GM19328 (cell line): ENCODE data around the gene FOXB1.

ENCODE experiments used
- ATAC-seq: cut with Tn5 transposase; IDR thresholded peaks from one replicate; pipeline ENCODE4 v1.9.1; 2021; ENCODE audit warnings: mild to moderate bottlenecking, moderate library complexity; ENCODE audit not compliant: unreplicated experiment

FOXB1 gene

DNA sequence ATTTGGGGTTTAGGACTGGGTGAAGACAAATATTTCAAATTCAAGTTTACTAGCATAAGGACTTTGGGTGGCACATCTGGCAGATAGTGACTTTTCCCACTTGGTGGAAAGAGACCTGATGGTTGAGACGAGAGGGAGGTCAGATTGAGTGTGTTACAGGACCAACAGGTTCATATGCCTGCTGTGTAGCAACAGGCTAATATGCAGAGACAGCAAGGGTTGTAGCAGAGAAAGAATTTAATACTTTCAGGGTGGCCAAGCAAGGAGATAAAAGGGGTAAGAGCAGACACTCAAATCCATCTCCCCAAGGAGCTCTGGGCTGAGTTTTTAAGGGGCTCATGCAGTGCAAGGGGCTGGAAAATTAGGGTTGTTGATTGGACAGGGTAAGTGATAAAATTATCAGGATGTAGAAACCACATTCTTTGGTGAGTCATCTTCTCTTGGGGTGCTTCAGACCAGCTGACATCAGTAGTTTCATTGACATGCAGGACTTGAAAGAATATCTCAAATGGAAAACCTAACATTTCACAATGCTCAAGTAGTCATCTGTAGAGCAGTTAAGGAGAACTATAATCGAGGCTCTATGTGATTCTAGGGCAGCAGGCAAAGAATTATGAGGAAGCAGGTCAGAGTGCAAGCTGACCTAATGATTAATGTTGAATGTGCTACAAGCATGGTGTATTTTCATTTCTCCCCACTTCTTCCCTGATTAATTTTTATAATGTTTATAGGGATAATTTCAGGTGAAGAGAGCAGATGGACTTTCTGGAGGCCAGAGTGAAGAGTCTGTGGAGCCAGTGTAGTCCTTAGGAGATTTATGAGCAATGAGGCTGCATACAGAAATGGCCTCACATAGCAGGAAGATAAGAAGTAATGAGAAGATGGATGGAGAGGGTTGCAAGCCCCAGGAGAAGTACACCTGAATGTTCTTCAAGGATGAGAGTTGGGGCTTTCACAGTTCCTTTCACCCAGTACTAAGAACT, 13.7 kb downstream of the FOXB1 start:
- ATAC-seq, result no peak

DNA sequence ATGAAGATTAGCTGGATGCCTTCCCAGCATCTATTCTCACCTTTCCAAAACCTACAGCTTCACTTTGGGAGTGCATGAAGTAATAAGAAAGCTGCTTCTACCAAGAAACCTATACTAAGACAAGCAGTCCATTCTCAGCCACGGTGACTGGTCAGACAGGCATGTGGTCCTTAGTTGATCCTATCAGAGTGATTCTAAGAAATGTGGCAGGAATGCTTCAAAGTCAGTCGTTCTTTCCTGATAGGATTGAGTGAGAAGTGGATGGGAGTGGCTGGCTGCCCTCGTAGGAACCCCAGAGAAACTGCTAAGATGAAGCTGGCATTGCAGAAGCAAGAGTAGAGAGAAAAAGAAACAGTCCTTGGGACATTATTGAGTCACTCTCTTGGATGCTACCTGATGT, 16.6 kb downstream of the FOXB1 start:
- ATAC-seq, result no peak

DNA sequence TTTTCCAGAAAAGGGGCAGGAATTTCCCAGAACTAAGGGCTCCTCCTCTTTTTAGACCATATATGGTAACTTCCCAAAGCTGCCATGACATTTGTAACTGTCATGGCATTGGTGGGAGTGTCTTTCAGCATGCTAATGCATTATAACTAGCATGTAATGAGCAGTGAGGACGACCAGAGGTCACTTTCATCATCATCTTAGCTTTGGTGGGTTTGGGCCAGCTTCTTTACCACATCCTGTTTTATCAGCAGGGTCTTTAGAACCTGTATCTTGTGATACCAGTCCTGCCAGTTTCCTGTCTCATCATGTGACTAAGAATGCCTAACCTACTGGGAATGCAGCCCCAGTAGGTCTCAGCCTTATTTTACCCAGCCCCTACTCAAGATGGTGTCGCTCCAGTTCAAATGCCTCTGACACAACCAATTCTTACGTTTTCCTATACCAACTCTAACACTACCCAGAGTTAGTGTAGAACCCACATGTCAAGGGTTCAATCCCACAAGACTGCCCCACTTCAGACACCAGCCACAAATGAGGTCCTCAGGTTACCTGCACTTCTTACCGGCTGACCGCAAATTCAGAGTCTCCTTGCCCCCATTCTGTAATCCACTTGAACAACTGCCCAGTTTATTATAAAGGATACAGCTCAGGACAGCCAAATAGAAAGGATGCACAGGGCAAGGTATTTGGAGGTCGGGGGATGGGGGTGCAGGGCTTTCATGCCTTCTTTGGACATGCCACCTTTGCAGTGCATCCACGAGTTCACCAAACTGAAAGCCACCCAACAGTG, 17.7 kb downstream of the FOXB1 start:
- no peak for ATAC-seq

DNA sequence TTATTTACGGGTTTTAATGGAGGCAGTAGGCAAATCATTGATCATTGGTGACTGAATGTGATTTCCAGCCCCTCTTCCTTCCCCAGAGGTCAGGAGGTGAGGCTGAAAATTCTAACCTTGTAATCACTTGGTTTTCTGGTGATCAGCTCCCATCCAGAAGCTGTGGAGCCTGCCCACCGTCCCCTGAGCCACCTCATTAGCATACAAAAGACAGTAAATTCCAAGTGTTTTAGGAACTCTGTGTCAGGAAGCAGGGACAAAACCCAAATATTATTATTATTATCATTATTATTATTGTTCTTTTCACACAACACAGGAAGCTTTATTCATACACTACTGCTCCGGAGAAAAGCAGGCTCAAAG, 18.2 kb downstream of the FOXB1 start:
- ATAC-seq, result no peak

DNA sequence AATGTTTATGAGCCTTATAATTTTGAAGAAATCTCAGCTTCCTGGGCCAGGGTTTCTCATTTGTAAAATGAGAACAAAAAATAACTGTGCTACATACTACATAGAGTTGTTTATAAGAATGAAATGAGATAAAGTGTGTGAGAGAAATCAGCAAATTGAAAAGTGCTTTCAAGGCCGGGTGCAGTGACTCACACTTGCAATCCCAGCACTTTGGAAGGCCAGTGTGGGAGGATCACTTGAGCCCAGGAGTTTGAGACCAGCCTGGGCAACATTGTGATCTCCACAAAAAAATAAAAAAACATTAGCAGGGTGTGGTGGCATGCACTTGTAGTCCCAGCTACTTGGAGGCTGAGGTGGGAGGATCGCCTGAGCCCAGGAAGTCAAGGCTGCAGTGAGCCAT, 22.4 kb downstream of the FOXB1 start:
- ATAC-seq, result no peak

DNA sequence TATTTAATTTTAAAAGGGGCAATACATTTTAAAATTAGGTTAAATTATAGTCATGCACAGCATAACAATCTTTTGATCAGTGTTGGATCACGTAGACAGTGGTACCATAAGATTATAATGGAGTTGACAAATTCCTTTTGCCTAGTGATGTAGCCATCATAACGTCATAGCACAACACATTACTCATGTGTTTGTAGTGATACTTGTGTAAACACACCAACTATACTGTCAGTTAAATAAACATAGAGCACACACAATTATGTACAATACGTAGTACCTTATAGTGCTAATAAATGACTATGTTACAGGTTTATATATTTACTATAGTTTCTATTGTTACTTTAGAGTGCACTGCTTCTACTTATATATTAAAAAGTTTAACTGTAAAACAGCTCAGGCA, 31.2 kb downstream of the FOXB1 start:
- no peak for ATAC-seq

DNA sequence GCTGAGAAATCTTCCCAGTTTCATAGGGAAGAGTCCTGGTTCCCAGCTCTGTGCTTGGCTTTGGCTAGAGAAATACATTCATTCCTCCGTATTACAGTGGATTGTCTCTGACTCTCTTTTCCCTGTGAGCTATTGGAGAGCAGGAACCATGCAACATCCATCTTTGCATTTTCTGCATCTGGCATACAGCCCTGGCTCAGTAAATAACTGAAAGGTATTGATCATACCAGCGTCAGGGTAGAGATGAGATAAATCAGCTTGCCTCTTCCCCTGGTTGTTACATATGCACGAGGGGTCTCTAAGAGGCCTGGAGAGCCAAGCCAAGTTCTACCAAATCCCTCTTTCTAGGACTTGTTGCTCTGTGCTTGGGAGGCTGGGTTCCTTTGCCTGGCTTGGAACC, 35.2 kb downstream of the FOXB1 start:
- ATAC-seq, result no peak

DNA sequence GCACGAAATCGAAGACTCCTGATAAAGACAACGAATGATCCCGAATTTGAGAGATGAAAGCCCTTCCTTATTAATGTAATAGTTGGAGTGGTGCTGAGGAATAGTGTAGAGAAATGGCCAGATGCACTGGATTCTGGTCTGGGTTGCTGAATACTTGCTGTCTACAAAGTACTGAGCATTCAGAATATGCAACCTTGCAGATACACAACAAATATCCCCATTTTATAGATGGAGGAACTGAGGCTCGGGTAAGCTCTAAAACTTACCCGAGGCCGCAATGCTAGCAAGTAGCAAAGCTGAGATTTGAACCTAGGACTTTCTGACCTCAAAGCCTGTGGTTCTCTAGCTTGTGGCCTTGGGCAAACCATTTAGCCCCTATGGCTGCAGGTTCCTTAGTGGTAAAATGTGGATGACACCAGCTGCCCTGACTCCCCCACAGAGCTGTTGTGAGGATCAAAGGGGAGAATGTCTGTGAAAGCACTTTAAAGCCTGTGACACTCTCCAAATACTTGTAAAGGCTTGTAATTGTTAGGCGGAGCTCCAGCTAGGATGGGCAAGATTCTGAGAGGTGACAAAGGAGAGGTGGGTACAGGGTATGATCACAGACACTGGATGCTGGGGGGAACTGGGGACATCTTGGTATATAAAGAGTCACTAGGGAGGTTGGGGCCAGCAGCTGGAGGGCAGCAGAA, 39.8 kb downstream of the FOXB1 start:
- ATAC-seq, result no peak

DNA sequence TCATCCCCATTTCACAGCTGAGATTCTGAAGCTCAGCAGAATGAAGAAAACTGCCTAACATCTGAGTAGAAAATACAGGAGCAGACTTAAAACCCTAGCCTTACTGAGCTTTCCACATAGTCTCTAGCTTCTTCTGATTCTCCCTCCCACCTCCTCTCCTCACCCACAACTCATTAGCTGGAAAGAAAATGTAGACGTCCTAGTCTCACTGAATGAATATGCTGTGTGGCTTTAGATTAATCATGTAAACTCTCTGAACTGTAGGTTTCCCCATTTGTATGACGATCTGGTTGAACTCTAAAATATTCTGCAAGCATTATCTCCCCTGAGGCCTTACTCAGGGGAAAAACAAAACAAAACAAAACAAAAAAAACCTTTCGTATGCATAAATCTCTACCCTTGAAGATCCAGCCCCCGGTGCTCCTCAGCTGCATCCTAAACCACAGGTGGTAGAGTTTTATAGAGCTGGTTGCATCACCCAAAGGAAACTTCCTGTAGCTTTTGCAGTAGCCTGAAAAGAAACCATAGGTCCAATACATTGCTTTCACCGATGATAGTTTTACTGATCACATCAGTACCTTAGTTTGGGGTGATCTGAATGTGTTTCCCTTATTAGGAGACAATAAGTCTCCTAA, 40.6 kb downstream of the FOXB1 start:
- no peak for ATAC-seq

DNA sequence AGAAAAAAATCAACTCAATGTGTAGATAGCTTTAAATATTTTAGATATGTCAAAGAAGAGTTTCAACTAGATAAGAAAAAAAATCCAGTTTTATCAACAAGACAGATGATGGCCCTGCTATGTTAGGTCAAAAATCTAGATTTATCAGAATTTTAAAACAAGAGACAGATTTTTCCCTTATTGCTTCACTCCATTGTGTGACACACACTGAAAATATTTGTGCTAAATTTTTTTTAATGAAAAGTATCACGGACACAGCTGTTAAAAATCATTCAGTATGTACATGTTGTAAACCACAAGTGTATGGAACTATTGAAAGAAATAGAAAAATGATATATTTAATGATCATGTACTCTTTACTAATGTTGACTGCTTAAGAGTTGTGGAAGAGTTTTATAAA, 43.6 kb downstream of the FOXB1 start:
- no peak for ATAC-seq

DNA sequence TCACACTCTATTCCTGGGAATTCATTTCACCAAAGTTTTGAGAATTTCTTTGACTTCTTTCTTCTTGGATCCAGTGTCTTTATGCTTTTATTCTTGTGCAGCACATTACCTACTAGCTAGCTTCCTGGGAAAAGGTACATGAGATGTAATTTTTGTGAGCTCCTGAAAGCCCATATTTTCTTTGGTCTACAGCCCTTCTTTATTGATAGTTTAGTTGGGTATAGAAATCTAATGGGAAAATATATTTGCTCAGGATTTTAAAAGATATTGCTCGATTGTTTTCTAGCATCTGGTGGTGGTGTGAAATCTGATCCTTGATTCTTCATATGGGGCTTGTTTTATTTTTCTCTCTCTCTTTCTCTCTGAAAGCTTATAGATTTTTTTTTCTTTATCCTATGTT, 45.8 kb downstream of the FOXB1 start:
- no peak for ATAC-seq

DNA sequence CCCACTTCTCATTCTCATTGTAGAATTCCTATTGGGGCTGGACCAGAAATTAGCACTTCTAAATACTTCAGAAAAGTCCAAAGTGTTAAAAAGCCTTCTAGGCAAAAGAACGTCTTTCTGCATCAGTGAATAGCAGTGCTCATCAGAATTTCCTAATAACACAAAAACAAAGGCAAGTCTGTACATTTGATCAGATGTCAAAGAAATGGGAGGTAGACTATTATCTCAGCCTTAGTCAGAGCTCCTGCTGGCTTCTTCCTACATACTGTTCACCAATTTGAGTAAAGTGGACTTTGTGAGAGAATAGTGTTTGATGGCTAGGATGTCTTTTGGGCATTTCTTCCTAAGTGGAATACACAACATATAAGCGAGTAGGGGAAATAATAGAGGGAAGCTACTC, 48.7 kb downstream of the FOXB1 start:
- no peak for ATAC-seq

DNA sequence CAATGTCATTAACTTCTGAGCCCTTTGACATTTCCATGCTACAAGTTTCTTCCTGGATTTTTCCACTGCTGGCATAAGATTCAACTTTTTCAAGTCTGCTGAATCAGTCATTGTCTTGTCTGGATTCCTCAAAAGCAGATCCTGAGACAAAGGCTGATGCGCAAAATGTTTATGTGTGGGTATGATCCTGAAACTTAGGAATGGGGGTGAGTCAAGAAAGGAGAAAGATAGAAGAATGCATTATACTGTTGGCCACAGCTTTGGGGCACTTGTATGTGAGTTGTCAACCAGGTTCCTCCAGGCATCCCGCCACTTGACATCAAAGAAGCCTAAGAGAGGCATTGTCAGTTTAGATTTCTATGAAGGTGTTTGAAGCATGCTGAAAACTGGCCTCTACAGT, 50.4 kb downstream of the FOXB1 start:
- ATAC-seq, result no peak
